HG03095 (cell line): Measurements from ENCODE around the gene JOSD2.
"Not testable (repeated sequence)": the region's sequence is repeated elsewhere in the genome, so short reads cannot be mapped to it uniquely, and the experiment has no call there.

ENCODE experiments used
- ATAC-seq: cut with Tn5 transposase; IDR thresholded peaks from one replicate; pipeline ENCODE4 v1.9.1; 2021; ENCODE audit warnings: moderate library complexity; ENCODE audit not compliant: unreplicated experiment

JOSD2 gene

GRCh38 chr19:50547385-50548190 is 36.6 kb upstream of the JOSD2 start:
- ATAC-seq: no peak

- no peak for ATAC-seq
These were observed 35.7 kb upstream of the JOSD2 start for GRCh38 chr19:50546527-50547221.

- ATAC-seq: no peak
These were observed 32.0 kb upstream of the JOSD2 start for GRCh38 chr19:50542943-50543342.

GRCh38 chr19:50537769-50538230 is 26.8 kb upstream of the JOSD2 start:
- ATAC-seq: no peak

GRCh38 chr19:50537306-50537685 is 26.3 kb upstream of the JOSD2 start:
- ATAC-seq: no peak

- no peak for ATAC-seq
These were observed 25.8 kb upstream of the JOSD2 start for GRCh38 chr19:50536662-50537305.

- no peak for ATAC-seq
These were observed 24.7 kb upstream of the JOSD2 start for GRCh38 chr19:50535672-50536187.

- no peak for ATAC-seq
These were observed 23.5 kb upstream of the JOSD2 start for GRCh38 chr19:50534478-50534877.

GRCh38 chr19:50532952-50533351 is 22.0 kb upstream of the JOSD2 start:
- ATAC-seq: no peak

GRCh38 chr19:50531171-50531612 is 20.2 kb upstream of the JOSD2 start:
- no peak for ATAC-seq

GRCh38 chr19:50528052-50528451 is 17.1 kb upstream of the JOSD2 start:
- ATAC-seq: not testable (repeated sequence)

GRCh38 chr19:50522881-50523280 is 11.9 kb upstream of the JOSD2 start:
- ATAC-seq: no peak

GRCh38 chr19:50520822-50521465 is 10.0 kb upstream of the JOSD2 start:
- ATAC-seq: no peak

GRCh38 chr19:50519006-50519575 is 8.1 kb upstream of the JOSD2 start:
- no peak for ATAC-seq

GRCh38 chr19:50518091-50519005 is 7.4 kb upstream of the JOSD2 start:
- ATAC-seq: no peak

GRCh38 chr19:50517704-50518075 is 6.7 kb upstream of the JOSD2 start:
- ATAC-seq: no peak

GRCh38 chr19:50516964-50517703 is 6.1 kb upstream of the JOSD2 start:
- ATAC-seq: no peak

GRCh38 chr19:50516456-50516855 is 5.5 kb upstream of the JOSD2 start:
- no peak for ATAC-seq

- no peak for ATAC-seq
These were observed 4.2 kb upstream of the JOSD2 start for GRCh38 chr19:50515168-50515561.
